ENCODE data around the gene DCDC1. TPM values are rescaled to one million over a fixed set of nuclear protein-coding genes. Genes with fewer than 3 reads are reported as not detected.

DCDC1 gene
- total RNA-seq, 1 experiment from 2014 or later, result not detected

DNA sequence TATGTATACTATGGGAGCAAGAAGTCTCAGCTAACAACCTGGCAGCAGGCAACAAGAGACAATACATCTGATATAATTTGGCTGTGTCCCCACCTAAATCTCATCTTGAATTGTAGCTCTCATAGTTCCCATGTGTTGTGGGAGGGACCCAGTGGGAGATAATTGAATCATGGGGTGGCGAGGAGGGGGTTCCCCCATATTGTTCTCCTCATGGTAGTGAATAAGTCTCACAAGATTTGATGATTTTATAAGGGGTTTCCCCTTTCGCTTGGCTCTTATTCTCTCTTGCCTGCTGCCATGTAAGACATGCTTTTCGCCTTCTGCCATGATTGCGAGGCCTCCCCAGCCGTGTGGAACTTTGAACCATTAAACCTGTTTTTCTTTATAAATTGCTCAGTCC, 6.3 kb upstream of the DCDC1 start:
- no peak for ATAC-seq
- Histone ChIP-seq H3K4me3 (ENCODE audit: low read depth in 2 of 2, low read length in 2 of 2) (no peak overlapping the region), H3K27me3 (ENCODE audit: control insufficient read depth, insufficient read depth, low read length) (no peaks in the 10 kb centered on the region), H3K27ac (ENCODE audit: low read length) (no peak overlapping the region), H3K36me3 (ENCODE audit: control insufficient read depth, insufficient read depth, low read length) (no peaks in the 10 kb centered on the region; the same call in 1 of the 2 replicates), H3K9me3 (ENCODE audit: control insufficient read depth, insufficient read depth, low read depth, low read length) (no peaks in the 10 kb centered on the region), H3K4me1 (ENCODE audit: control insufficient read depth, insufficient read depth, low read length) (no peaks in the 10 kb centered on the region)
- BruUV-seq (replicated peaks), result no TSS peak
- intact Hi-C loops (cut with micrococcal nuclease; ENCODE audit: unreplicated experiment) (no loop called here), in situ Hi-C loops (cut with HindIII; ENCODE audit: low pct_unique_long_range_greater_than_20kb, low sequenced_read_pairs) (no loop called here)
- TF ChIP-seq TCF7L2 (IDR thresholded peaks at IDR 0.05; ENCODE audit: low read depth, low read length), result no peak
- TF ChIP-seq, protein P1, sequence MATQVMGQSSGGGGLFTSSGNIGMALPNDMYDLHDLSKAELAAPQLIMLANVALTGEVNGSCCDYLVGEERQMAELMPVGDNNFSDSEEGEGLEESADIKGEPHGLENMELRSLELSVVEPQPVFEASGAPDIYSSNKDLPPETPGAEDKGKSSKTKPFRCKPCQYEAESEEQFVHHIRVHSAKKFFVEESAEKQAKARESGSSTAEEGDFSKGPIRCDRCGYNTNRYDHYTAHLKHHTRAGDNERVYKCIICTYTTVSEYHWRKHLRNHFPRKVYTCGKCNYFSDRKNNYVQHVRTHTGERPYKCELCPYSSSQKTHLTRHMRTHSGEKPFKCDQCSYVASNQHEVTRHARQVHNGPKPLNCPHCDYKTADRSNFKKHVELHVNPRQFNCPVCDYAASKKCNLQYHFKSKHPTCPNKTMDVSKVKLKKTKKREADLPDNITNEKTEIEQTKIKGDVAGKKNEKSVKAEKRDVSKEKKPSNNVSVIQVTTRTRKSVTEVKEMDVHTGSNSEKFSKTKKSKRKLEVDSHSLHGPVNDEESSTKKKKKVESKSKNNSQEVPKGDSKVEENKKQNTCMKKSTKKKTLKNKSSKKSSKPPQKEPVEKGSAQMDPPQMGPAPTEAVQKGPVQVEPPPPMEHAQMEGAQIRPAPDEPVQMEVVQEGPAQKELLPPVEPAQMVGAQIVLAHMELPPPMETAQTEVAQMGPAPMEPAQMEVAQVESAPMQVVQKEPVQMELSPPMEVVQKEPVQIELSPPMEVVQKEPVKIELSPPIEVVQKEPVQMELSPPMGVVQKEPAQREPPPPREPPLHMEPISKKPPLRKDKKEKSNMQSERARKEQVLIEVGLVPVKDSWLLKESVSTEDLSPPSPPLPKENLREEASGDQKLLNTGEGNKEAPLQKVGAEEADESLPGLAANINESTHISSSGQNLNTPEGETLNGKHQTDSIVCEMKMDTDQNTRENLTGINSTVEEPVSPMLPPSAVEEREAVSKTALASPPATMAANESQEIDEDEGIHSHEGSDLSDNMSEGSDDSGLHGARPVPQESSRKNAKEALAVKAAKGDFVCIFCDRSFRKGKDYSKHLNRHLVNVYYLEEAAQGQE (IDR thresholded peaks at IDR 0.05; ENCODE audit: insufficient read depth in 1 of 2, low read depth in 2 of 2, low read length in 1 of 2), result no peak
- TF ChIP-seq POLR2AphosphoS5 (IDR thresholded peaks at IDR 0.05; ENCODE audit: low read depth, low read length), result no peak
- no peak for TF ChIP-seq SIN3A (IDR thresholded peaks at IDR 0.05; ENCODE audit: borderline replicate concordance, insufficient read depth, low read depth, low read length)
- TF ChIP-seq, protein P2, sequence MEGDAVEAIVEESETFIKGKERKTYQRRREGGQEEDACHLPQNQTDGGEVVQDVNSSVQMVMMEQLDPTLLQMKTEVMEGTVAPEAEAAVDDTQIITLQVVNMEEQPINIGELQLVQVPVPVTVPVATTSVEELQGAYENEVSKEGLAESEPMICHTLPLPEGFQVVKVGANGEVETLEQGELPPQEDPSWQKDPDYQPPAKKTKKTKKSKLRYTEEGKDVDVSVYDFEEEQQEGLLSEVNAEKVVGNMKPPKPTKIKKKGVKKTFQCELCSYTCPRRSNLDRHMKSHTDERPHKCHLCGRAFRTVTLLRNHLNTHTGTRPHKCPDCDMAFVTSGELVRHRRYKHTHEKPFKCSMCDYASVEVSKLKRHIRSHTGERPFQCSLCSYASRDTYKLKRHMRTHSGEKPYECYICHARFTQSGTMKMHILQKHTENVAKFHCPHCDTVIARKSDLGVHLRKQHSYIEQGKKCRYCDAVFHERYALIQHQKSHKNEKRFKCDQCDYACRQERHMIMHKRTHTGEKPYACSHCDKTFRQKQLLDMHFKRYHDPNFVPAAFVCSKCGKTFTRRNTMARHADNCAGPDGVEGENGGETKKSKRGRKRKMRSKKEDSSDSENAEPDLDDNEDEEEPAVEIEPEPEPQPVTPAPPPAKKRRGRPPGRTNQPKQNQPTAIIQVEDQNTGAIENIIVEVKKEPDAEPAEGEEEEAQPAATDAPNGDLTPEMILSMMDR (IDR thresholded peaks at IDR 0.05), result no peak
- POLR2A ChIA-PET, result no interaction called here
- DNase-seq (ENCODE audit: low read depth, low spot score), result no peak
- CTCF ChIA-PET, result no interaction called here

DNA sequence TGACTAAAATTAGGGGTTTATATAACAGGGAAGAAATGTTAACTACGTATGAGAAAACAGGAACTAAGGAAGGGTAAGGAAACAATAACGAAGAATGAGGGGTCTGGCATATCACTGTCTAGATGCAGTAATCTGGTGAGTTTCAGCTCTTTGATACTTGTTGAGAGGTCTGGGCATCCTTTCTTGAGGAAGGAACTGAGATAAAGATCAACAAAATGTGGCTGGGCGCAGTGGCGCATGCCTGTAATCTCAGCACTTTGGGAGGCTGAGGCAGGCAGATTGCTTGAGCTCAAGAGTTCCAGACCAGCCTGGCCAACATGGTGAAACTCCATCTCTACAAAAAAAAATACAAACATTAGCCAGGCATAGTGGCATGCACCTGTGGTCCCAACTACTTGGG, 2.7 kb downstream of the DCDC1 start:
- in situ Hi-C loops (cut with HindIII; ENCODE audit: low pct_unique_long_range_greater_than_20kb, low sequenced_read_pairs) (no loop called here), intact Hi-C loops (cut with micrococcal nuclease; ENCODE audit: unreplicated experiment) (no loop called here)
- BruUV-seq (replicated peaks), result no TSS peak
- H3K27ac ChIP-seq (ENCODE audit: low read length), result no peak overlapping the region
- no peaks in the 10 kb centered on the region for H3K9me3 ChIP-seq (ENCODE audit: control insufficient read depth, insufficient read depth, low read depth, low read length)
- DNase-seq (ENCODE audit: low read depth, low spot score) (no peak), ATAC-seq (no peak)
- POLR2A ChIA-PET, result no interaction called here
- TF ChIP-seq TCF7L2 (IDR thresholded peaks at IDR 0.05; ENCODE audit: low read depth, low read length) (no peak), SIN3A (IDR thresholded peaks at IDR 0.05; ENCODE audit: borderline replicate concordance, insufficient read depth, low read depth, low read length) (no peak), POLR2AphosphoS5 (IDR thresholded peaks at IDR 0.05; ENCODE audit: low read depth, low read length) (no peak)
- TF ChIP-seq, protein P2 (IDR thresholded peaks at IDR 0.05), result no peak
- TF ChIP-seq, protein P1 (IDR thresholded peaks at IDR 0.05; ENCODE audit: insufficient read depth in 1 of 2, low read depth in 2 of 2, low read length in 1 of 2), result no peak
- no peak overlapping the region for H3K4me3 ChIP-seq (ENCODE audit: low read depth in 2 of 2, low read length in 2 of 2)
- peaks cover 12% of the 10 kb centered on the region for H3K27me3 ChIP-seq (ENCODE audit: control insufficient read depth, insufficient read depth, low read length)
- H3K36me3 ChIP-seq (ENCODE audit: control insufficient read depth, insufficient read depth, low read length), result peaks cover 6% of the 10 kb centered on the region; the same call in 1 of the 2 replicates
- CTCF ChIA-PET, result no interaction called here
- peaks cover 6% of the 10 kb centered on the region; the same call in 1 of the 2 replicates for H3K4me1 ChIP-seq (ENCODE audit: control insufficient read depth, insufficient read depth, low read length)

Measured in Panc1 (cell line).